Ascending aorta (tissue), 2 donors: ENCODE results near the gene CD3E. TPM values are rescaled to one million over a fixed set of nuclear protein-coding genes. Genes with fewer than 3 reads are reported as not detected.

Experiments used
- DNase-seq, 2 donors: peaks; one replicate each; pipeline ENCODE4 v3.0.0-alpha.2; 2019; ENCODE audit warnings: low spot score in 2 of 2
- H3K27ac ChIP-seq, 2 donors: fragments of 200-600 bp; sonication (generic); one replicate each; pipeline ENCODE4 v1.5.1; 2016 to 2017; ENCODE audit warnings: mild to moderate bottlenecking in 1 of 2
- H3K27me3 ChIP-seq: fragments of 200-600 bp; sonication (generic); one replicate; pipeline ENCODE4 v1.5.1; 2017
- H3K36me3 ChIP-seq, 2 donors: fragments of 200-600 bp; sonication (generic); one replicate each; pipeline ENCODE4 v1.5.1; 2016
- H3K4me1 ChIP-seq, 2 donors: fragments of 200-600 bp; sonication (generic); one replicate each; pipeline ENCODE4 v1.5.1; 2016 to 2017; ENCODE audit warnings: mild to moderate bottlenecking in 1 of 2
- H3K4me3 ChIP-seq, 2 donors: fragments of 200-600 bp; sonication (generic); one replicate each; pipeline ENCODE4 v1.5.1; 2016 to 2017; ENCODE audit warnings: mild to moderate bottlenecking in 1 of 2
- H3K9me3 ChIP-seq, 2 donors: fragments of 200-600 bp; sonication (generic); one replicate each; pipeline ENCODE4 v1.5.1; 2016
- intact Hi-C: fragments of 100-400 bp; cut with DNase I; formaldehyde crosslinking; loops from one replicate; pipeline ENCODE4 v1.15.1; 2023
- total RNA-seq: library from RNA; depleted of rRNA; stranded (reverse); fragments of >200 nt; gene quantifications from one replicate; pipeline ENCODE4 v1.1.0, GENCODE V29; 2016
- TF ChIP-seq, protein P1 (sequence below), 3 experiments: fragments of 200-600 bp in 2 of 3; fragments of 450-650 bp in 1 of 3; sonication (generic) in 2 of 3; IDR thresholded peaks; one replicate each; pipeline ENCODE4 v1.5.1; 2016 to 2019; ENCODE audit warnings: antibody characterized with exemption in 3 of 3, mild to moderate bottlenecking in 1 of 3, moderate library complexity in 1 of 3

The CD3E gene
- total RNA-seq, 1 donor from 2014 or later, result not detected

DNA sequence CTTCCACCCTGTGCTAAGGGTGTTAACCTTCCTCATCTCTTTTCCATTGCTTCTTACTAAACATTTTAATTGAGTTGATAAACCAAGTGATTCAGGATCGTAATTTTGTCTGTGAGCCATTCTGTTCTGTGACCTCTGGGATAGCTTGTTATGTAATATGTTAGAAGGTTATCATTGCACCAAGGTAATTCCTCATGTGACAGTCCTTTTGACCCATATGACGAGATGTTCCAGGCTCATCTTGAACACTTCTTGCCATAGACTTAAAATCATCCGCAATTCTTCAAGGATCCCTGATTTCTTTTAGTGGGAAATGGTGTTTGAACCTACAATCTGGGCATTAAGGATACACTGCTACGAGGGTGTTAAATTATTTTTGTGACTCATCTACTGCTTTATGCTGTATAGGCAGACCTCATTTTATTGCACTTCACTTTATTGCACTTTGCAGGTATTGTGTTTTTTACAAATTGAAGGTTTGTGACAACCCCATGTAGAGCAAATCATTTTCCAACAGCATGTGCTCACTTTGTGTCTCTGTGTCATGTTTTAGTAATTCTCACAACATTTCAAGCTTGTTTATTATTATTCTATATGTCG is 21.4 kb upstream of the CD3E start:
- Histone ChIP-seq H3K4me1 (no peaks in the 10 kb centered on the region), H3K27me3 (no peaks in the 10 kb centered on the region), H3K27ac (no peak overlapping the region), H3K9me3 (no peaks in the 10 kb centered on the region), H3K4me3 (no peak overlapping the region), H3K36me3 (no peaks in the 10 kb centered on the region)
- TF ChIP-seq, protein P1, sequence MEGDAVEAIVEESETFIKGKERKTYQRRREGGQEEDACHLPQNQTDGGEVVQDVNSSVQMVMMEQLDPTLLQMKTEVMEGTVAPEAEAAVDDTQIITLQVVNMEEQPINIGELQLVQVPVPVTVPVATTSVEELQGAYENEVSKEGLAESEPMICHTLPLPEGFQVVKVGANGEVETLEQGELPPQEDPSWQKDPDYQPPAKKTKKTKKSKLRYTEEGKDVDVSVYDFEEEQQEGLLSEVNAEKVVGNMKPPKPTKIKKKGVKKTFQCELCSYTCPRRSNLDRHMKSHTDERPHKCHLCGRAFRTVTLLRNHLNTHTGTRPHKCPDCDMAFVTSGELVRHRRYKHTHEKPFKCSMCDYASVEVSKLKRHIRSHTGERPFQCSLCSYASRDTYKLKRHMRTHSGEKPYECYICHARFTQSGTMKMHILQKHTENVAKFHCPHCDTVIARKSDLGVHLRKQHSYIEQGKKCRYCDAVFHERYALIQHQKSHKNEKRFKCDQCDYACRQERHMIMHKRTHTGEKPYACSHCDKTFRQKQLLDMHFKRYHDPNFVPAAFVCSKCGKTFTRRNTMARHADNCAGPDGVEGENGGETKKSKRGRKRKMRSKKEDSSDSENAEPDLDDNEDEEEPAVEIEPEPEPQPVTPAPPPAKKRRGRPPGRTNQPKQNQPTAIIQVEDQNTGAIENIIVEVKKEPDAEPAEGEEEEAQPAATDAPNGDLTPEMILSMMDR (IDR thresholded peaks at IDR 0.05), result no peak
- intact Hi-C loops, result no loop called here
- no peak for DNase-seq

DNA sequence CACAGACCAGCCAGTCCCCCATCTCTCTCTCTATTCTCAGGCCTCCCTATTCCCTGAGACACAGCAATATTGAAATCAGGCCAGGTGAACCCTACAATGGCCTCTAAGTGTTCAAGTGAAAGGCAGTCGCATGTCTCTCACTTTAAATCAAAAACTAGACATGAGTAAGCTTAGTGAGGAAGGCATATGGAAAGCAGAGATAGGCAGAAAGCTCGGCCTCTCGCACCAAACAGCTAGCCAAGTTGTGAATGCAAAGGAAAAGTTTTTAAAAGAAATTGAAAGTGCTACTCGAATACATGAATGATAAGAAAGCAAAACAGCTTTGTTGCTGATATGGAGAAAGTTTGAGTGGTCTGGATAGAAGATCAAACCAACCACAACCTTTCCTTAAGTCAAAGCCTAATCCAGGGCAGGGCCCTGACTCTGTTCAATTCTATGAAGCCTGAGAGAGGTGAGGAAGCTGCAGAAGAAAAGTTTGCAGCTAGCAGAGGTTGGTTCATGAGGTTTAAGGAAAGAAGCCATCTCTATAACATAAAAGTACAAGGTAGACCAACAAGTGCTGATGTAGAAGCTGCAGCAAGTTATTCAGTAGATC is 20.7 kb upstream of the CD3E start:
- Histone ChIP-seq H3K9me3 (no peaks in the 10 kb centered on the region), H3K27me3 (no peaks in the 10 kb centered on the region), H3K4me1 (no peaks in the 10 kb centered on the region), H3K27ac (no peak overlapping the region), H3K4me3 (no peak overlapping the region), H3K36me3 (no peaks in the 10 kb centered on the region)
- no peak for DNase-seq
- TF ChIP-seq, protein P1 (IDR thresholded peaks at IDR 0.05), result no peak
- intact Hi-C loops, result no loop called here

- Histone ChIP-seq H3K36me3 (no peaks in the 10 kb centered on the region), H3K27me3 (no peaks in the 10 kb centered on the region), H3K27ac (no peak overlapping the region), H3K4me3 (no peak overlapping the region), H3K4me1 (no peaks in the 10 kb centered on the region), H3K9me3 (no peaks in the 10 kb centered on the region)
- TF ChIP-seq, protein P1 (IDR thresholded peaks at IDR 0.05), result no peak
- no peak for DNase-seq
- intact Hi-C loops, result no loop called here
Measured at GRCh38 chr11:118286545-118286944, 18.0 kb upstream of the CD3E start.

- Histone ChIP-seq H3K4me1 (no peaks in the 10 kb centered on the region), H3K36me3 (no peaks in the 10 kb centered on the region), H3K27ac (no peak overlapping the region), H3K4me3 (no peak overlapping the region), H3K9me3 (no peaks in the 10 kb centered on the region), H3K27me3 (no peaks in the 10 kb centered on the region)
- DNase-seq, result no peak
- intact Hi-C loops, result no loop called here
- TF ChIP-seq, protein P1 (IDR thresholded peaks at IDR 0.05), result no peak
Measured at GRCh38 chr11:118287006-118287405, 17.5 kb upstream of the CD3E start.

DNA sequence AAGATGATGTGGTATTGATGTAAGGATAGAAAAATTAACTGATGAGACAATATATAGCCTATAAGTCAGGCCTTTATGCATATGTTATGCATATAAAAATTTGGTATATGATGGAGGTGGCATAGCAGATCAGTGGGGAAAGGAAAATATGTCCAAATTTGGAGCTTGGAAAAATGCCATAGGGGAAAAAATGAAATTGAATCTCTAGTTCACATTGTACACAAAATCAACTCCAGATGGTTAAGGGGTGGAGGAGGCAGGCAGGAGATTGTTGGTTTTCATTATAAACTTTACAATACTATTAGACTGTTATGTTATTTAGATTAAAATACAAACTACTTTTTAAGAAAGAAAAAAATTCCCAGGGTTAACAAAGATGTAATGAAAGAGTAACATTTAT is 15.1 kb upstream of the CD3E start:
- no peak for DNase-seq
- intact Hi-C loops, result no loop called here
- no peak overlapping the region for H3K4me3 ChIP-seq
- H3K9me3 ChIP-seq, result no peaks in the 10 kb centered on the region
- no peak overlapping the region for H3K27ac ChIP-seq
- TF ChIP-seq, protein P1 (IDR thresholded peaks at IDR 0.05), result no peak
- H3K4me1 ChIP-seq, result no peaks in the 10 kb centered on the region
- H3K36me3 ChIP-seq, result no peaks in the 10 kb centered on the region
- H3K27me3 ChIP-seq, result no peaks in the 10 kb centered on the region
